Thyroid gland (tissue), 4 donors: ENCODE measurements around the gene LIFR. TPM values are rescaled to one million over a fixed set of nuclear protein-coding genes. Genes with fewer than 3 reads are reported as not detected.

Experiments used
- DNase-seq, 2 donors: peaks; one replicate each; pipeline ENCODE4 v3.0.0-alpha.2; 2019
- H3K27ac ChIP-seq, 3 donors: fragments of 200-600 bp; sonication (generic); 1 replicate in 2 of 3; 2 replicates in 1 of 3; pipeline ENCODE4 v1.5.1; 2016 to 2019; ENCODE audit warnings: mild to moderate bottlenecking in 1 of 3, moderate library complexity in 1 of 3
- H3K27me3 ChIP-seq: fragments of 200-600 bp; sonication (generic); one replicate; pipeline ENCODE4 v1.5.1; 2019
- H3K36me3 ChIP-seq, 2 donors: fragments of 200-600 bp; sonication (generic); one replicate each; pipeline ENCODE4 v1.5.1; 2016 to 2019
- H3K4me1 ChIP-seq, 2 donors: fragments of 200-600 bp; sonication (generic); one replicate each; pipeline ENCODE4 v1.5.1; 2017 to 2019
- H3K4me3 ChIP-seq, 3 donors: fragments of 200-600 bp; sonication (generic); replicated peaks in 1 of 3; 1 replicate in 2 of 3; 2 replicates in 1 of 3; pipeline ENCODE4 v1.5.1; 2016; ENCODE audit warnings: mild to moderate bottlenecking in 1 of 3
- H3K9me3 ChIP-seq: fragments of 200-600 bp; sonication (generic); one replicate; pipeline ENCODE4 v1.5.1; 2017
- CTCF ChIP-seq, 6 experiments: fragments of 200-600 bp in 3 of 6; fragments of 450-650 bp in 3 of 6; sonication (generic) in 3 of 6; IDR thresholded peaks; one replicate each; pipeline ENCODE4 v1.5.1; 2016 to 2019; ENCODE audit warnings: antibody characterized with exemption in 6 of 6, mild to moderate bottlenecking in 2 of 6, inconsistent platforms in 1 of 6, moderate library complexity in 1 of 6
- POLR2A ChIP-seq, 2 donors: fragments of 450-650 bp; IDR thresholded peaks; one replicate each; pipeline ENCODE4 v1.6.1; 2017; ENCODE audit warnings: antibody characterized with exemption in 2 of 2, mild to moderate bottlenecking in 2 of 2, moderate library complexity in 1 of 2
- WGBS, 2 donors: methylation state at CpG; one replicate each; pipeline ENCODE4 v1.1.5; 2017; 5-methylcytosine and 5-hydroxymethylcytosine counted together
- intact Hi-C: fragments of 100-400 bp; cut with DNase I; formaldehyde crosslinking; loops from one replicate; pipeline ENCODE4 v1.15.1; 2023
- total RNA-seq, 4 donors: library from RNA; depleted of rRNA; stranded (reverse); fragments of >200 nt; gene quantifications; one replicate each; pipeline ENCODE4 v1.2.3, GENCODE V29; 2016

Gene LIFR
- total RNA-seq, 4 donors from 2014 or later, result 172 to 446 (median 233) TPM

- TF ChIP-seq POLR2A (IDR thresholded peaks at IDR 0.05) (no peak), CTCF (IDR thresholded peaks at IDR 0.05) (no peak)
- peak overlapping the region; percentile 29 to 74 (median 61) for H3K27ac ChIP-seq
- no peaks in the 10 kb centered on the region for H3K27me3 ChIP-seq
- whole genome bisulfite sequencing, 2 donors, result 59 to 67% methylated on average over 8 of the region's 8 CpGs
- no peaks in the 10 kb centered on the region for H3K9me3 ChIP-seq
- intact Hi-C loops, result no loop called here
- DNase-seq, result no peak
- no peaks in the 10 kb centered on the region for H3K36me3 ChIP-seq
- H3K4me1 ChIP-seq, result peaks cover 75 to 84% of the 10 kb centered on the region in 2 donors
- no peak overlapping the region for H3K4me3 ChIP-seq
Observed at GRCh38 chr5:38533286-38534155, 22.9 kb downstream of the LIFR start.

- peaks cover 70 to 83% of the 10 kb centered on the region in 2 donors for H3K4me1 ChIP-seq
- no peak overlapping the region for H3K4me3 ChIP-seq
- no peaks in the 10 kb centered on the region for H3K9me3 ChIP-seq
- intact Hi-C loops, result no loop called here
- no peaks in the 10 kb centered on the region for H3K27me3 ChIP-seq
- no peaks in the 10 kb centered on the region for H3K36me3 ChIP-seq
- DNase-seq, result peak; percentile 84 to 90
- TF ChIP-seq CTCF (IDR thresholded peaks at IDR 0.05) (peak in 1 of 6 experiments; percentile 6), POLR2A (IDR thresholded peaks at IDR 0.05) (peak in 1 of 2 donors; percentile 53)
- H3K27ac ChIP-seq, result peak overlapping the region; percentile 57 to 74 (median 61)
- WGBS, 2 donors, result 34 to 45% methylated on average over 9 of the region's 9 CpGs
Observed at GRCh38 chr5:38532165-38532669, 24.2 kb downstream of the LIFR start.

GRCh38 chr5:38531518-38531917 lies 24.9 kb downstream of the LIFR start:
- TF ChIP-seq CTCF (IDR thresholded peaks at IDR 0.05), result no peak
- TF ChIP-seq POLR2A (IDR thresholded peaks at IDR 0.05), result no peak
- peaks cover 63 to 76% of the 10 kb centered on the region in 2 donors for H3K4me1 ChIP-seq
- H3K27me3 ChIP-seq, result no peaks in the 10 kb centered on the region
- 84 to 87% methylated on average over 3 of the region's 3 CpGs for WGBS, 2 donors
- peak overlapping the region; percentile 57 to 74 (median 61) for H3K27ac ChIP-seq
- intact Hi-C loops, result no loop called here
- no peak for DNase-seq
- H3K4me3 ChIP-seq, result no peak overlapping the region
- no peaks in the 10 kb centered on the region for H3K9me3 ChIP-seq
- H3K36me3 ChIP-seq, result peaks cover 3 to 5% of the 10 kb centered on the region in 2 donors

GRCh38 chr5:38529955-38530646 lies 26.3 kb downstream of the LIFR start:
- Histone ChIP-seq H3K9me3 (no peaks in the 10 kb centered on the region), H3K4me3 (no peak overlapping the region), H3K27me3 (no peaks in the 10 kb centered on the region), H3K4me1 (peaks cover 58 to 68% of the 10 kb centered on the region in 2 donors), H3K27ac (peak overlapping the region in 2 of 3 donors; percentile 6 to 20), H3K36me3 (peaks cover 5 to 16% of the 10 kb centered on the region in 2 donors)
- intact Hi-C loops, result no loop called here
- WGBS, 2 donors, result 68 to 74% methylated on average over 4 of the region's 4 CpGs
- TF ChIP-seq POLR2A (IDR thresholded peaks at IDR 0.05), result no peak
- no peak for TF ChIP-seq CTCF (IDR thresholded peaks at IDR 0.05)
- DNase-seq, result peak in 1 of 2 donors; percentile 43
